HG02973 (cell line): ENCODE results near the gene SLC16A4.
"Not testable (repeated sequence)": the region's sequence is repeated elsewhere in the genome, so short reads cannot be mapped to it uniquely, and the experiment has no call there.

Experiments used
- ATAC-seq: cut with Tn5 transposase; IDR thresholded peaks from one replicate; pipeline ENCODE4 v1.9.1; 2021; ENCODE audit warnings: moderate library complexity; ENCODE audit not compliant: unreplicated experiment

Gene SLC16A4

GRCh38 chr1:110409316-110409715 lies 18.5 kb upstream of the SLC16A4 start:
- no peak for ATAC-seq

GRCh38 chr1:110408488-110408887 lies 17.7 kb upstream of the SLC16A4 start:
- no peak for ATAC-seq

- peak; percentile 78 for ATAC-seq
Measured at GRCh38 chr1:110407260-110408210, 16.7 kb upstream of the SLC16A4 start, which contains the start of gene LAMTOR5. Gene LAMTOR5, minus strand, starts transcription at chr1:110407694. Its CDS starts 74 bp downstream, at chr1:110407620.

DNA sequence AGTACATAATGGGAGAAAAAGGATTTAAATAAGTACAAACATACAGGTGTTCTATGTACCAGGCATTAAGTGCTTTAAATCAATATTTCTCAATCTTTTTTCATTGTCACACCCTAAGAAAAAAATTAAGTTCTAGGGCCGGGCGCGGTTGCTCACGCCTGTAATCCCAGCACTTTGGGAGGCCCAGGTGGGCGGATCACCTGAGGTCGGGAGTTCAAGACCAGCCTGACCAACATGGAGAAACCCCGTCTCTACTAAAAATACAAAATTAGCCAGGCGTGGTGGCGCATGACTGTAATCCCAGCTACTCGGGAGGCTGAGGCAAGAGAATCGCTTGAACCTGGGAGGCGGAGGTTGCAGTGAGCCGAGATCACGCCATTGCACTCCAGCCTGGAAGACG lies 15.6 kb upstream of the SLC16A4 start:
- not testable (repeated sequence) for ATAC-seq

DNA sequence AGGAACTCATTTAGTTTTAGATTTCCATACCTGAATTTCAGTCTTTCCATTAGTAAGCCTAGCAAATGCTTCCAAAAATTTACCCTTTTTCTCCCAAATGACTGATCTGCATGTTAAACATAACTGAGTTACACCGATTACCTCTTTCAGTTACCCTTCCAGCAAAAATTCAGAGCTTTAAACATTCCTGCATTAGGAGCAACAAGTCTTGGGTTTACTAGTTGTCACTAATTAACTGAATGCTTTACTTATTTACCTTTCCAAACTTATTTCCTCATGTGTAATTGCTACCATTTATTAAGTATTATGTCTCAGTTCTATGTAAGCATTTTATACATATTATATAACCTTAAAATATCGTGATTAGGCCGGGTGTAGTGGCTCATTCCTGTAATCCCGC lies 13.6 kb upstream of the SLC16A4 start:
- ATAC-seq = no peak

DNA sequence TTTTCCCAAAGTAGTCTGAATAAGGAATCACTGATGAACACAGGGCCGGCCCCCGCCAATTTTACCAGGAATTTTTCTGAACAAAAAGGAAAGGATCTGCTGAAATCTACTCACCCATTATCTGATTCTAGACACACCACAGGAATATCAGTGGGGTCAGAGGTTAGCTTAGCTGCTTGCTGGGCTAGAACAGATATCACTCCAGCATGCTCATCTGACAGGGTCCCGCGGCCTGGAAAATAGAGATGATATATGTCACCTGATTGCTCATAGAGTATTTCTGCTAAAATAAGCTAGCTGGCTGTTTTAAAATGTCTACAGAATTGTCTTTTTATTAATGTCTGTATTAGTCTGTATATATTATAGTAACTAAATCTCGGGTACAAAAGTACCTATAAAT lies 13.0 kb upstream of the SLC16A4 start:
- ATAC-seq = no peak

DNA sequence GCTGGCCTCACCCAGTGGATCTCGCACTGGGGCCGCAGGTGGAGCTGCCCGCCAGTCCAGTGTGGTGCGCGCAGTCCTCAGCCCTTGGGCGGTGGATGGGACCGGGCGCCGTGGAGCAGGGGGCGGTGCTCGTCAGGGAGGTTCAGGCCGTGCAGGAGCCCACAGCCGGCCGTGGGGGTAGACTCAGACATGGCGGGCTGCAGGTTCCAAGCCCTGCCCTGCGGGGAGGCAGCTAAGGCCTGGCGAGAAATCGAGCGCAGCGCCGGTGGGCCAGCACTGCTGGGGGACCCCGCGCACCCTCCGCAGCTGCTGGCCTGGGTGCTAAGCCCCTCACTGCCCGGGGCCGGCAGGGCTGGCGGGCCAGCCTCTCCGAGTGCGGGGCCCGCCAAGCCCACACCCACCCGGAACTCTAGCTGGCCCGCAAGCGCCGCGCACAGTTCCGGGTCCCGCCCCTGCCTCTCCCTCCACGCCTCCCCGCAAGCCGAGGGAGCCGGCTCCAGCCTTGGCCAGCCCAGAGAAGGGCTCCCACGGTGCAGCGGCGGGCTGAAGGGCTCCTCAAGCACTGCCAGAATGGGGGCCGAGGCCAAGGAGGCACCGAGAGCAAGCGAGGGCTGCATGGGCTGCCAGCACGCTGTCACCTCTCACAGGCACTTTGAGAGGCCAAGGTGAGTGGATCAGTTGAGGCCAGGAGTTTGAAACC lies 5.6 kb upstream of the SLC16A4 start:
- not testable (repeated sequence) for ATAC-seq

DNA sequence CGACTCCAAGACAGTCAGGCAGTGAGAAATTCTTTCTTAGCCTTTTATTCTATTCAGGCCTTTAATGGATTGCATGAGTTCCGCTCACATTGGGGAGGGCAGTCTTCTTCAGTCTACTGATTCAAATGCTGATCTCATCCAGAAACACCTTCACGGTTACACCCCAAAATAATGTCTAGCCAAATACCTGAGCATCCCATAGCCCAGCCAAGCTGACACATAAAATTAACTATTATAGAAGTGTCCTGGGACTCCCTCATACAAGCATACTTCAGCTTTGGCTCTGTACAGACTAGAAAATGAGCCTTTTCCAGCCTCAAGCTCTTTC lies 3.6 kb upstream of the SLC16A4 start:
- ATAC-seq = no peak

DNA sequence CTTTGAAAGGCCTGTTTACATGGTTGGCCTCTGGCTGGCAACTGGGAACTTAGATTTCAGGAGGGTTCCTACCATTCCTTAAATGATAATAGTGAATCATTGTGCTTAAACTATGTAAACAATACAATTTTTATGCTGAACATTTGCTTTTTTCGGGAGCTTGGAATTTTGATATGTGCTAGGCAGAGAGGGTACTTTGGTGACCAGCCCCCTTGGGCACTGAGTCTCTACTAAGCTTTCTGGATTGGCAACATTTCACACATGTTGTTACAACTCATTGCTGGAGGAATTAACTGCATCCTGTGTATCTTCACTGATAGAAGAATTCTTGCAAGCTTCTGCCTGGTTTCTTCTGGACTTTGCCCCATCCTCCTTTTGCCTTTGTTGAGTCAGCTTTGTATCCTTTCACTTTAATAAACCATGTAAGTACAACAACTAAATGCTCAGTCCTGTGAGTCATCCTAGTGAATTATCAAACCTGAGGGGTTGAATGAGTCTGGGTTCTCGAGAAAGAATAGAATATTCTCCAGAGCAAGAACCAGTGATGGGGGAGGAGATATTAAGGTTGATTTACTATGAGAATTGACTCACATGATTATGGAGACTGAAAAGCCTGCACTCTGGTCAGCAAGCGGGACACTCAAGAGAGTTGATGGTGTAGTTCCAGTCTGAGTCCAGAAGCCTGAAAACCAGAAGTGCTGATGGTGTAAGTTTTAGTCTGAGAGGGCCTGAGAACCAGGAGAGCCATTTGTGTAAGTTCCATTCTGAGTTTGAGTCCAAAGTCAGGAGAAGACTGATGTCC lies 3.1 kb upstream of the SLC16A4 start:
- no peak for ATAC-seq

DNA sequence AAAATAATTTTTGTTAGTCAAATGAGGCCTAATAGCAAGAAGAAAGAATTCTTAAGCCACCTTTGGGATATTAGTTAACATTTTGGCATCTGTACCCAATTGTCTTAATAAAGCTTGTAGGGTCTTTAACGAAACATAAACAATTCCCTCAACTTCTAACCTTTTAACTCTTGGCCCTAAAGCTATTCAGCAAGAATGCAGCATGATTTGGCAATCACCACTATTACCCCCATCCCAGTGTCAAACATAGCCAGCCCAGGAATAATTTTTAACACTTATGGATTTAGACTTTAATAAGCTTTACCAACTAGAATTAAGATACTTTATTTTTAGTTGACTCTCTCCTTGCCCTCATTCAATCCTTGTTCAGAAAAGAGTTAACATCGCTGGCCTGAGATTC lies 2.5 kb upstream of the SLC16A4 start:
- ATAC-seq = no peak

DNA sequence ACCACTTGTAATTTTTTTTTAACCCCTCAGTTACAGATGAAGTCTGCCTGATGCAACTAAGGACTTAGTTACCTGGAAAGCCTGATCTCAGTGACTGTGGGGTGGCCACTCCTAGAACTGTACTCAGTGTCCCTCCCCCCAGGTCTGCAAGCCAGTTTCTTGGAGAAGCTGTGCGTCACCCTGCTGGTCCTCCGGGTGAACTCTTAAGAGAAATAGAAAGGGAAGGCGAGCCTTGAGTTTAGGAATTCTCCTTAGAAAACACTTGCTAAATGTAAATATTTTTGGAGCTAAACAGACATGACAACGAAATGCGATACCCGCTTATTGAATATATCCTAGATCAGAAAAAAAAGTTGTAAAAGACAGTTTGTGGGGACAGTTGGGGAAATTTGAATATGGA lies 730 bp downstream of the SLC16A4 start:
- ATAC-seq = no peak

GRCh38 chr1:110387048-110387754 lies 3.6 kb downstream of the SLC16A4 start:
- no peak for ATAC-seq

DNA sequence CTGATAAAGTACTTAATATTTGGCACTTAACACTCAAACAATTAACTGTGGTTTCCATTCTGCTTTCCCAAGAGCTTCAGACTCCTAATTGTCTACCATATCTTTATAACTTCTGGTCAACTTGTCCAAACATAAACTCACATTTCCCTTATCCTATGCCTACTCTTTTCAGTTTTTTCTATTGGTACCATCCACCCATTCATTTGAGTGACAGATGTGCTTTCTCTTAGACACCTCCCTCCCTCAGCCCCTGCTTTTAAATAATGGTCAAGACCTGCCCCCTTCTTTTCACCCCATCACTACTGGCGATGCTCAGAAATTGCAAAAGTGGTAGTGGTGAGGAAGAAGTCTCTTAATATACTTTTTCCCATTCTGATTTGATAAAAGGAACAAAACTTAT lies 5.5 kb downstream of the SLC16A4 start:
- ATAC-seq = no peak

- ATAC-seq = peak; percentile 57
Measured at GRCh38 chr1:110384581-110385321, 6.1 kb downstream of the SLC16A4 start.

GRCh38 chr1:110383251-110383990 lies 7.4 kb downstream of the SLC16A4 start:
- ATAC-seq = no peak

DNA sequence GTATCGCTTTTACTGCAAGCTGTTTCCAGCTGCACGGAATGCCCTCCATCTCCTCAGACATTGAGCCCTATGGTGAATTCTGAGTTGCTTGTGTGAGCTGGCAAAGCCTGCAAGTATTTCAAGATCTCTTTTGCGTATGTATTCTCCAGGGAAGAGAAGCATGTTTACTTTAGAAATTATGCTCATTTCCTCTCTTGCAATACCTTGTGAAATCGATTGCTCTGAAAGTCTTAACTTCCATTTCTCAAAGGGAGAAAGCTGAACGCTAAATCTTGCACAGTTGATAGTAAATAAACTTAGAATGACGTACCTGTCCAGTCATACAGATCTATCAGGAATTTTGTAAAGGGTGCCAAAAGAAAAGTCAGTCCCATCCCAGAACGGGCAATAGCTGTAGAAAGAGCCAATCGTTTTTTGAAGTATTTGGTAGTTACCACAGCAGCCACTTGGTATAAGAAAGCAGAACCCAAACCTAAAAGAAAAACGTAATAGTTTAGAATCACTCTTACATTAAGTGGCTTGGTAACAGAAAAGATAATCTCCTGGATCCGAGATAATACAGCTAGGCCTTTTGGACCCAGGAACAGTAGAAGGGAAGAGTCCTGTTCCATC lies 10.0 kb downstream of the SLC16A4 start:
- ATAC-seq = no peak

DNA sequence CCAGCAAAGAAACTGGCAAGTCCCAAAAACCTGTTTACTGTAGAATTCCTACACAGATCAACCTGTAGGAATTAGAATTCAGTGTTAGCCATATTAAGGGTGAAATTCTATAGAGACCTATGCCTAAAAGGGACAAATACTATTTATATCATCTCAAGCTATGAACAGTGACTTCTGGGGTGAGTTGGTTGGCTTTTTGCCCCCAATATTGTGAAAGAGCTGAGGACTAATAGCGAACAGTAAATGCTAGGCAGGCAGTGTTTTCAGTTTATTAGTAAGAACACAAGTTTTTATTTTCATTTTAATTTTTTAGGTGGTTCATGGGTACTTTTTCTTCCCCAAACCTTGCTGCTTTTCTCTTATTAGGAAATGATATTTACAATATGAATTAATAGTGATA lies 15.3 kb downstream of the SLC16A4 start:
- ATAC-seq = no peak

DNA sequence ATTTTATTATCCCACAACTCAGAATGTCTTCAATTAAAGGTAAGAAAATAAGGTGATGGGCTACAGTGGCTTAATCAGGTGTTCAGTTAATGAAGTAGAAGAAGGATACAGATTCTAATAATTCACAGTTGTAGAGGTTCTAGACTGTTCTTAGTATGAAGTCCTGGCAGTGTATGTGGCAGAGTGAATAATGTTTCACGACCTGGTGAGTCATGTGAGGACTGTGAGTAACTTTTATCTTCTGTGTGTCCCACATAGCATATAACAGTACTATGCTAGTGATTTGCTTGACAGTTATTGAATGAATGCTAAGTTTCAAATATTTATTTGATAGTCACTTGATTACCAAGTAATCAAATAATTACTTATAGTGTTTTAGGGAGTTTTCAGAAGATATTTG lies 20.0 kb downstream of the SLC16A4 start:
- no peak for ATAC-seq

DNA sequence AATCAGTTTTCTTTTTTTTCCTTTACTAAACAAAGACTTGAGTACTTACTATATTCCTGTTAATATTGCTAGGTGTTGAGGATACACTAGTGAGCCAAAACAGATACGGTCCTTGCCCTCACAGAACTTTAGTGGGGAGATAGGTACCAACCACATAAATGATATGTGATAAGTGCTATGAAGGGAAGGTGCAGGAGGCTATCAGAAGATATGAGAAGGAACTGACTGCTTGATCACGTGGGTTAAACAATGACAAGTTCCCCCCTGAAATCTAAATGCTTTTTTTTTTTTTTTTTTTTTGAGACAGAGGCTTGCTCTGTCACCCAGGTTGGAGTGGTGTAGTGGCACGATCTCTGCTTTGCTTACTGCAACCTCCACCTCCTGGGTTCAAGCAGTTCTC lies 26.6 kb downstream of the SLC16A4 start:
- no peak for ATAC-seq
